Measurements from ENCODE around the gene LAMA3.

Gene LAMA3

DNA sequence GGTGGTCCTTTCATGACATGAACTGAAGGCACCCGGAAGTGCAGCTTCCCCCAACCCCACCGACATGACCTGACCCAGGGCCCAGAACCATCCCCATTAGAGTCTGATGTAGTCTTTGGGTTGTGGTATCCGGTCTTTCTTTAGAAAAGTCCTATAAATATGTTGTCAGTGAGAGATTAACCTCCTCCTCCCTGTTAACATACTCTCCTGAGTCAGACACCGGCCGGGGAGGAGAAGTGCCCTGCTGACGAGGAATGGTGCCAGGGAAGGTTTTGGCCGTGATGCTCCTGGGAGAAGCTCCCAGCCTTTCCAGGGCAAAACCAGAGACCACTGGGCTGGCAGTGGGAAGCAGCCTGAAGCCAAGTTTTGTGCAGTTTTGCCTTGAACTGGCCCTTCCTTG is 109.0 kb downstream of the LAMA3 start:
- Histone ChIP-seq H2AFZ (ENCODE audit: low read length) (no peak overlapping the region), H3K36me3 (ENCODE audit: insufficient read depth, low read length) (no peaks in the 10 kb centered on the region), H3K4me2 (ENCODE audit: low read depth, low read length, poor library complexity, severe bottlenecking) (no peak overlapping the region), H3K9me3 (ENCODE audit: insufficient read depth, low read depth, low read length) (no peaks in the 10 kb centered on the region), H3K9me2 (replicated peaks; ENCODE audit: low read depth, low read length) (no peaks in the 10 kb centered on the region), H3K9ac (ENCODE audit: low read depth, low read length, poor library complexity, severe bottlenecking) (no peak overlapping the region), H3K4me3 (ENCODE audit: low read length, poor library complexity, severe bottlenecking) (no peak overlapping the region), H4K20me1 (ENCODE audit: insufficient read depth, low read length, poor library complexity, severe bottlenecking) (no peaks in the 10 kb centered on the region), H3K27me3 (ENCODE audit: insufficient read depth, low read length, poor library complexity, severe bottlenecking) (no peaks in the 10 kb centered on the region), H3K4me1 (ENCODE audit: insufficient read depth, low read length, poor library complexity, severe bottlenecking) (peaks cover 6% of the 10 kb centered on the region), H3K79me2 (ENCODE audit: insufficient read depth, low read length) (no peaks in the 10 kb centered on the region), H3F3A (ENCODE audit: low read depth) (no peaks in the 10 kb centered on the region)
- TF ChIP-seq, protein P1, sequence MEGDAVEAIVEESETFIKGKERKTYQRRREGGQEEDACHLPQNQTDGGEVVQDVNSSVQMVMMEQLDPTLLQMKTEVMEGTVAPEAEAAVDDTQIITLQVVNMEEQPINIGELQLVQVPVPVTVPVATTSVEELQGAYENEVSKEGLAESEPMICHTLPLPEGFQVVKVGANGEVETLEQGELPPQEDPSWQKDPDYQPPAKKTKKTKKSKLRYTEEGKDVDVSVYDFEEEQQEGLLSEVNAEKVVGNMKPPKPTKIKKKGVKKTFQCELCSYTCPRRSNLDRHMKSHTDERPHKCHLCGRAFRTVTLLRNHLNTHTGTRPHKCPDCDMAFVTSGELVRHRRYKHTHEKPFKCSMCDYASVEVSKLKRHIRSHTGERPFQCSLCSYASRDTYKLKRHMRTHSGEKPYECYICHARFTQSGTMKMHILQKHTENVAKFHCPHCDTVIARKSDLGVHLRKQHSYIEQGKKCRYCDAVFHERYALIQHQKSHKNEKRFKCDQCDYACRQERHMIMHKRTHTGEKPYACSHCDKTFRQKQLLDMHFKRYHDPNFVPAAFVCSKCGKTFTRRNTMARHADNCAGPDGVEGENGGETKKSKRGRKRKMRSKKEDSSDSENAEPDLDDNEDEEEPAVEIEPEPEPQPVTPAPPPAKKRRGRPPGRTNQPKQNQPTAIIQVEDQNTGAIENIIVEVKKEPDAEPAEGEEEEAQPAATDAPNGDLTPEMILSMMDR (conservative IDR thresholded peaks at IDR 0.05; ENCODE audit: low read length) = no peak
- no peak for TF ChIP-seq EZH2phosphoT487 (IDR thresholded peaks at IDR 0.05; ENCODE audit: borderline replicate concordance)

DNA sequence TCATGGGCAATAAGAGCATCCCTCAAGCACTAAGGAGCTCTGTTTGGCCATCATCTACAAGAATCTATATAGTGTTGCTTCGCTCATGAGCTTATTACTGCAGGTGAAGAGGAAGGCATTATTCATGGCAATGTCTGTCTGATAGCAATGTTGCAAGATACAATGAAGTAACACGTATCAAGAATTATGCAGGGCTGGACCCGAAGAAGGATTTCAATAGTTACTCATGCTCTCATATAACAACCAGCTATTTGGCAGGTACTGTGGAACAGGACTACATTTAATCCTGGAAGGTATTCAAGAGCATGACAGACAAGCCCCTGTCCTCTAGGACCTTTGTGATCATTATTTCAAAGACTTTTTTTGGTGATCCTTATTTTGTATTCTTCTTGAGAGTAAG is 109.6 kb downstream of the LAMA3 start:
- peaks cover 6% of the 10 kb centered on the region for H3K4me1 ChIP-seq (ENCODE audit: insufficient read depth, low read length, poor library complexity, severe bottlenecking)
- H3K36me3 ChIP-seq (ENCODE audit: insufficient read depth, low read length) = no peaks in the 10 kb centered on the region
- H3K9ac ChIP-seq (ENCODE audit: low read depth, low read length, poor library complexity, severe bottlenecking) = no peak overlapping the region
- H2AFZ ChIP-seq (ENCODE audit: low read length) = no peak overlapping the region
- no peaks in the 10 kb centered on the region for H3K9me2 ChIP-seq (replicated peaks; ENCODE audit: low read depth, low read length)
- H3K4me2 ChIP-seq (ENCODE audit: low read depth, low read length, poor library complexity, severe bottlenecking) = no peak overlapping the region
- H3K27me3 ChIP-seq (ENCODE audit: insufficient read depth, low read length, poor library complexity, severe bottlenecking) = no peaks in the 10 kb centered on the region
- TF ChIP-seq, protein P1 (conservative IDR thresholded peaks at IDR 0.05; ENCODE audit: low read length) = no peak
- TF ChIP-seq EZH2phosphoT487 (IDR thresholded peaks at IDR 0.05; ENCODE audit: borderline replicate concordance) = no peak
- no peaks in the 10 kb centered on the region for H3F3A ChIP-seq (ENCODE audit: low read depth)
- no peaks in the 10 kb centered on the region for H4K20me1 ChIP-seq (ENCODE audit: insufficient read depth, low read length, poor library complexity, severe bottlenecking)
- no peak overlapping the region for H3K4me3 ChIP-seq (ENCODE audit: low read length, poor library complexity, severe bottlenecking)
- H3K9me3 ChIP-seq (ENCODE audit: insufficient read depth, low read depth, low read length) = no peaks in the 10 kb centered on the region
- no peaks in the 10 kb centered on the region for H3K79me2 ChIP-seq (ENCODE audit: insufficient read depth, low read length)

DNA sequence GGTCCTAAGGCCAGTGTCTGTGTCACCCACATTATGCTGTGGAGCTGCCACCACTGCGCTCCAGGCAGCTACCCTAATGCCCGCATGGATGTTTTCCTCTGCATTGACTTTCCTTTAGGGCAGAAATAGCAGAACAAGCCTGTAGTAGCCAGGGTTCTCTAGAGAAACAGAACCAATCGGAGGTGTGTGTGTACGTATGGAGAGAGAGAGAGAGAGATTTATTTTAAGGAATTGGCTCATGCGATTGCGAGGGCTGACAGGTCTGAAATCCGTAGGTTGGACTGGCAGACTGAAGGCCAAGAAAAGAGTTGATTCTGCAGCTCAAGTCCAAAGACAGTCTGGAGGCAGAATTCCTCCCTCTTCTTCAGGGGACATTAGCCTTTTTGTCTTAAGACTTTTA is 110.3 kb downstream of the LAMA3 start:
- Histone ChIP-seq H3F3A (ENCODE audit: low read depth) (no peaks in the 10 kb centered on the region), H2AFZ (ENCODE audit: low read length) (no peak overlapping the region), H4K20me1 (ENCODE audit: insufficient read depth, low read length, poor library complexity, severe bottlenecking) (no peaks in the 10 kb centered on the region), H3K9me3 (ENCODE audit: insufficient read depth, low read depth, low read length) (no peaks in the 10 kb centered on the region), H3K4me1 (ENCODE audit: insufficient read depth, low read length, poor library complexity, severe bottlenecking) (no peaks in the 10 kb centered on the region), H3K79me2 (ENCODE audit: insufficient read depth, low read length) (no peaks in the 10 kb centered on the region), H3K36me3 (ENCODE audit: insufficient read depth, low read length) (no peaks in the 10 kb centered on the region), H3K9me2 (replicated peaks; ENCODE audit: low read depth, low read length) (no peaks in the 10 kb centered on the region), H3K9ac (ENCODE audit: low read depth, low read length, poor library complexity, severe bottlenecking) (no peak overlapping the region), H3K27me3 (ENCODE audit: insufficient read depth, low read length, poor library complexity, severe bottlenecking) (no peaks in the 10 kb centered on the region), H3K4me3 (ENCODE audit: low read length, poor library complexity, severe bottlenecking) (no peak overlapping the region), H3K4me2 (ENCODE audit: low read depth, low read length, poor library complexity, severe bottlenecking) (no peak overlapping the region)
- TF ChIP-seq, protein P1 (conservative IDR thresholded peaks at IDR 0.05; ENCODE audit: low read length) = no peak

Data from Loucy (cell line).